ENCODE data around the gene MEGF6. TPM values are rescaled to one million over a fixed set of nuclear protein-coding genes. Genes with fewer than 3 reads are reported as not detected.

The MEGF6 gene, protein sequence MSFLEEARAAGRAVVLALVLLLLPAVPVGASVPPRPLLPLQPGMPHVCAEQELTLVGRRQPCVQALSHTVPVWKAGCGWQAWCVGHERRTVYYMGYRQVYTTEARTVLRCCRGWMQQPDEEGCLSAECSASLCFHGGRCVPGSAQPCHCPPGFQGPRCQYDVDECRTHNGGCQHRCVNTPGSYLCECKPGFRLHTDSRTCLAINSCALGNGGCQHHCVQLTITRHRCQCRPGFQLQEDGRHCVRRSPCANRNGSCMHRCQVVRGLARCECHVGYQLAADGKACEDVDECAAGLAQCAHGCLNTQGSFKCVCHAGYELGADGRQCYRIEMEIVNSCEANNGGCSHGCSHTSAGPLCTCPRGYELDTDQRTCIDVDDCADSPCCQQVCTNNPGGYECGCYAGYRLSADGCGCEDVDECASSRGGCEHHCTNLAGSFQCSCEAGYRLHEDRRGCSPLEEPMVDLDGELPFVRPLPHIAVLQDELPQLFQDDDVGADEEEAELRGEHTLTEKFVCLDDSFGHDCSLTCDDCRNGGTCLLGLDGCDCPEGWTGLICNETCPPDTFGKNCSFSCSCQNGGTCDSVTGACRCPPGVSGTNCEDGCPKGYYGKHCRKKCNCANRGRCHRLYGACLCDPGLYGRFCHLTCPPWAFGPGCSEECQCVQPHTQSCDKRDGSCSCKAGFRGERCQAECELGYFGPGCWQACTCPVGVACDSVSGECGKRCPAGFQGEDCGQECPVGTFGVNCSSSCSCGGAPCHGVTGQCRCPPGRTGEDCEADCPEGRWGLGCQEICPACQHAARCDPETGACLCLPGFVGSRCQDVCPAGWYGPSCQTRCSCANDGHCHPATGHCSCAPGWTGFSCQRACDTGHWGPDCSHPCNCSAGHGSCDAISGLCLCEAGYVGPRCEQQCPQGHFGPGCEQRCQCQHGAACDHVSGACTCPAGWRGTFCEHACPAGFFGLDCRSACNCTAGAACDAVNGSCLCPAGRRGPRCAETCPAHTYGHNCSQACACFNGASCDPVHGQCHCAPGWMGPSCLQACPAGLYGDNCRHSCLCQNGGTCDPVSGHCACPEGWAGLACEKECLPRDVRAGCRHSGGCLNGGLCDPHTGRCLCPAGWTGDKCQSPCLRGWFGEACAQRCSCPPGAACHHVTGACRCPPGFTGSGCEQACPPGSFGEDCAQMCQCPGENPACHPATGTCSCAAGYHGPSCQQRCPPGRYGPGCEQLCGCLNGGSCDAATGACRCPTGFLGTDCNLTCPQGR (N-terminal part only)
- 102 and 103 TPM in 2 replicates for total RNA-seq (ENCODE audit: low replicate concordance)

GRCh38 chr1:3611170-3612019 lies at the start of gene MEGF6:
Gene MEGF6 (minus strand): TSS chr1:3611508. CDS start chr1:3611268, 240 bp downstream.
- H3K4me3 ChIP-seq (ENCODE audit: low read depth, low read length) = peak within 1 kb of the TSS; percentile 33
- TF ChIP-seq CTCF (IDR thresholded peaks at IDR 0.05; ENCODE audit: insufficient read depth, low read length) = no peak
- DNase-seq (ENCODE audit: low read depth) = no peak

DNA sequence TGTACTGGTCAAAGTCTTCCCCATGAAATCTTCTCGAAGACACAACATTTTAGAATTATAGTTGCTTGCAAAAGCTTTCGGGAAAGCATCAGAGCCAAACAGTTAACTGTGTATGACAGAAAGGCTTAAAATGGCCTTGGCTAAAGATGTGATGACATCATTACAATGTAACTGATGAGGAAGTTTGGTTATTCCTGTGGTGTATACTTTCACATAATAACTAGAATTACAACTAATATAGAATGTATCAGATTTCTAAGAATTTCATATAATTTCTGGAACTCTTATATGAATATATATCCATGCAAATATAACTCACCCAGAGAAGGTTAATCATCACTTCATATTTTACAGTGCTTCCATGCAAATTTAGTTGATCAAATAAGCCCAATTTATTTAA lies 49.4 kb upstream of the MEGF6 start:
- TF ChIP-seq CTCF (IDR thresholded peaks at IDR 0.05; ENCODE audit: insufficient read depth, low read length) = no peak

GRCh38 chr1:3659093-3659492 lies 47.8 kb upstream of the MEGF6 start:
- no peak for TF ChIP-seq CTCF (IDR thresholded peaks at IDR 0.05; ENCODE audit: insufficient read depth, low read length)
- no peak for DNase-seq (ENCODE audit: low read depth)
- no peak overlapping the region for H3K4me3 ChIP-seq (ENCODE audit: low read depth, low read length)

More for the DNA sequence above, 49.4 kb upstream of the MEGF6 start:
- no peak overlapping the region for H3K4me3 ChIP-seq (ENCODE audit: low read depth, low read length)
- no peak for DNase-seq (ENCODE audit: low read depth)

- H3K4me3 ChIP-seq (ENCODE audit: low read depth, low read length) = no peak overlapping the region
These were observed 46.9 kb upstream of the MEGF6 start for GRCh38 chr1:3658231-3658615.

DNA sequence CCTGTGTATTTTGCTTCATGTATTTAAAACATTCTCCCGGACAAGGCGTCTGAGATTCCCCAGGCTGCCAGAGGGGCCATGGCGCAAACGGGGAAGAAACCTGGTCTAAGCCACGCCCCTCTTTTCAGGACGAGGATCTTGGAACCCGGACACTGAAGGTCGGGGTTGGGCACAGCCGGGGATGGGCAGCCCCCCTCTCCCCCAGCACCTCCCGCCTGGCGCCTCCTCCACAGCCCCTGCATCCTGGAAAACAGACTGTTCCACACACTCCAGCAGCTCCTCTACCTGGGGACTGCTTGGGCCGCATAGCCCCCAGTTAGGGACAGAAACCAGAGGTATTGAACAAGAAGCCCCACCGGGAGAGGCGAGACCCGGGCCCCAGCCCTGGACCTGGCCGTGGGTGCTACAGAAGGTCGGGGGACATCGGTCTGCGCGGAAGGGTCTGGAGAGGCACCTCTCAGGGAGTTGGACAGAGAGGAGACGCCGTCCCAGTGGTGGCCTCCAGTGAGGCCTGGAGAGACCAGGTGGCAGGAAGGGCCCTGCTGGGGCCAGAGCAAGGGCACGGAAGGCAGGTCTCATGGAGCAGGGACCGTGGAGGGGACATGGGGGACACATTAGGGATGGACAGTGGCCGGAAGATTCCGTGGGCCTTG lies 46.4 kb upstream of the MEGF6 start:
- H3K4me3 ChIP-seq (ENCODE audit: low read depth, low read length) = no peak overlapping the region
- DNase-seq (ENCODE audit: low read depth) = no peak
- TF ChIP-seq CTCF (IDR thresholded peaks at IDR 0.05; ENCODE audit: insufficient read depth, low read length) = no peak

More at GRCh38 chr1:3658231-3658615, 46.9 kb upstream of the MEGF6 start:
- no peak for TF ChIP-seq CTCF (IDR thresholded peaks at IDR 0.05; ENCODE audit: insufficient read depth, low read length)
- no peak for DNase-seq (ENCODE audit: low read depth)
